HepG2 (cell line): ENCODE results near the gene MAJIN. TPM values are rescaled to one million over a fixed set of nuclear protein-coding genes. Genes with fewer than 3 reads are reported as not detected.
A peak's percentile ranks its signal among the peaks of the same experiment; 100 is the strongest.

Experiments
- CBX2 ChIP-seq, 2 experiments: fragments of 200-600 bp in 1 of 2; sonication (generic); formaldehyde crosslinking in 1 of 2; IDR thresholded peaks; 2 replicates each; pipeline versions ENCODE4 v1.7.0 to v1.8.1; 2018 to 2022; ENCODE audit warnings: low read depth in 2 of 2, low read length in 1 of 2, mild to moderate bottlenecking in 1 of 2, missing genetic modification reagents in 1 of 2
- CEBPG ChIP-seq: IDR thresholded peaks from 2 replicates; pipeline ENCODE4 v1.6.1; 2016
- ELF1 ChIP-seq: sonication (generic); formaldehyde crosslinking; IDR thresholded peaks from 2 replicates; pipeline ENCODE4 v1.4.0; 2020; ENCODE audit warnings: missing genetic modification reagents
- FOXO1 ChIP-seq: sonication (generic); formaldehyde crosslinking; IDR thresholded peaks from 2 replicates; pipeline ENCODE4 v1.4.0; 2020; ENCODE audit warnings: missing genetic modification reagents
- GFI1 ChIP-seq: sonication (generic); formaldehyde crosslinking; IDR thresholded peaks from 2 replicates; pipeline ENCODE4 v1.5.0; 2020; ENCODE audit warnings: missing genetic modification reagents, mild to moderate bottlenecking, borderline replicate concordance
- JDP2 ChIP-seq: sonication (generic); formaldehyde crosslinking; IDR thresholded peaks from 2 replicates; pipeline ENCODE4 v1.8.1; 2022; ENCODE audit warnings: missing genetic modification reagents, borderline replicate concordance
- RARG ChIP-seq: sonication (generic); formaldehyde crosslinking; IDR thresholded peaks from 2 replicates; pipeline ENCODE4 v1.4.0; 2020; ENCODE audit warnings: low read depth, mild to moderate bottlenecking, missing genetic modification reagents
- SMAD1 ChIP-seq: sonication (generic); formaldehyde crosslinking; IDR thresholded peaks from 2 replicates; pipeline ENCODE4 v1.4.0; 2020; ENCODE audit warnings: missing genetic modification reagents, low read depth, mild to moderate bottlenecking, borderline replicate concordance
- SMARCC2 ChIP-seq: fragments of 450-650 bp; IDR thresholded peaks from 2 replicates; pipeline ENCODE4 v1.6.1; 2017; ENCODE audit warnings: antibody characterized with exemption, mild to moderate bottlenecking
- SOX13 ChIP-seq, 3 experiments: fragments of 450-650 bp in 1 of 3; sonication (generic) in 1 of 3; formaldehyde crosslinking in 1 of 3; IDR thresholded peaks in 2 of 3; conservative IDR thresholded peaks in 1 of 3; 2 replicates each; pipeline versions ENCODE4 v1.5.0 to v1.6.1; 2016 to 2020; ENCODE audit warnings: antibody characterized with exemption in 1 of 3, mild to moderate bottlenecking in 1 of 3, missing compliant biosample characterization in 1 of 3, missing genetic modification reagents in 1 of 3, moderate library complexity in 1 of 3
- SOX5 ChIP-seq: IDR thresholded peaks from 2 replicates; pipeline ENCODE4 v1.6.1; 2016; ENCODE audit warnings: borderline replicate concordance
- SP2 ChIP-seq: sonication (generic); formaldehyde crosslinking; IDR thresholded peaks from 2 replicates; pipeline ENCODE4 v1.5.1; 2020; ENCODE audit warnings: mild to moderate bottlenecking, missing genetic modification reagents
- TCF7 ChIP-seq: sonication (generic); IDR thresholded peaks from 2 replicates; pipeline ENCODE4 v1.6.1; 2016; ENCODE audit warnings: antibody characterized with exemption, low read depth
- TCF7L2 ChIP-seq: IDR thresholded peaks from 2 replicates; pipeline ENCODE4 v1.6.1; 2011; ENCODE audit warnings: mild to moderate bottlenecking, low read depth, low read length, moderate library complexity
- ZKSCAN5 ChIP-seq: sonication (generic); formaldehyde crosslinking; IDR thresholded peaks from 2 replicates; pipeline ENCODE4 v1.5.1; 2020; ENCODE audit warnings: mild to moderate bottlenecking, missing genetic modification reagents
- ZNF260 ChIP-seq: sonication (generic); formaldehyde crosslinking; IDR thresholded peaks from 2 replicates; pipeline ENCODE4 v1.4.0; 2020; ENCODE audit warnings: missing genetic modification reagents, low read depth, mild to moderate bottlenecking, borderline replicate concordance
- ZNF552 ChIP-seq: sonication (generic); formaldehyde crosslinking; IDR thresholded peaks from 2 replicates; pipeline ENCODE4 v1.9.0; 2022; ENCODE audit warnings: missing genetic modification reagents, mild to moderate bottlenecking, borderline replicate concordance
- polyA plus RNA-seq, 8 experiments: library from polyadenylated mRNA; depleted of rRNA in 3 of 8; stranded (reverse) in 7 of 8; unstranded in 1 of 8; fragments of >200 nt; fragmentation: Illumina TruSeq in 4 of 8; extraction: Trizol in 4 of 8; gene quantifications; 2 replicates each; pipeline versions ENCODE4 v1.2.1 to v1.2.3, GENCODE V29; 2011 to 2016; ENCODE audit warnings: low read depth in 4 of 8, missing spikeins in 1 of 8, mixed read lengths in 1 of 8; ENCODE audit not compliant: insufficient read depth in 1 of 8
- total RNA-seq, 5 experiments: library from RNA; depleted of rRNA; stranded (reverse); fragments of >200 nt; fragmentation: Illumina TruSeq; extraction: Trizol; gene quantifications; 2 replicates each; pipeline ENCODE4 v1.2.3, GENCODE V29; 2016; ENCODE audit warnings: low read depth in 1 of 5
- TF ChIP-seq, protein P1 (sequence below): sonication (generic); formaldehyde crosslinking; IDR thresholded peaks from 2 replicates; pipeline ENCODE4 v1.4.0; 2020; ENCODE audit warnings: low read depth, mild to moderate bottlenecking, missing genetic modification reagents
- TF ChIP-seq, protein P2 (sequence below): sonication (generic); formaldehyde crosslinking; conservative IDR thresholded peaks from 2 replicates; pipeline ENCODE4 v1.4.0; 2020; ENCODE audit warnings: missing genetic modification reagents
- TF ChIP-seq, protein P3 (sequence below): sonication (generic); formaldehyde crosslinking; IDR thresholded peaks from 2 replicates; pipeline ENCODE4 v1.5.0; 2020; ENCODE audit warnings: missing genetic modification reagents
- TF ChIP-seq, protein P4 (sequence below): sonication (generic); formaldehyde crosslinking; IDR thresholded peaks from 2 replicates; pipeline ENCODE4 v1.5.0; 2020; ENCODE audit warnings: mild to moderate bottlenecking, missing genetic modification reagents
- TF ChIP-seq, protein P5 (sequence below): sonication (generic); formaldehyde crosslinking; IDR thresholded peaks from 2 replicates; pipeline ENCODE4 v1.5.0; 2020; ENCODE audit warnings: missing genetic modification reagents

The MAJIN gene
- total and polyA plus RNA-seq, 2 of the 13 experiments (the other 11 are each of a cell fraction or from before 2014, with no cell fraction given) = not detected

DNA sequence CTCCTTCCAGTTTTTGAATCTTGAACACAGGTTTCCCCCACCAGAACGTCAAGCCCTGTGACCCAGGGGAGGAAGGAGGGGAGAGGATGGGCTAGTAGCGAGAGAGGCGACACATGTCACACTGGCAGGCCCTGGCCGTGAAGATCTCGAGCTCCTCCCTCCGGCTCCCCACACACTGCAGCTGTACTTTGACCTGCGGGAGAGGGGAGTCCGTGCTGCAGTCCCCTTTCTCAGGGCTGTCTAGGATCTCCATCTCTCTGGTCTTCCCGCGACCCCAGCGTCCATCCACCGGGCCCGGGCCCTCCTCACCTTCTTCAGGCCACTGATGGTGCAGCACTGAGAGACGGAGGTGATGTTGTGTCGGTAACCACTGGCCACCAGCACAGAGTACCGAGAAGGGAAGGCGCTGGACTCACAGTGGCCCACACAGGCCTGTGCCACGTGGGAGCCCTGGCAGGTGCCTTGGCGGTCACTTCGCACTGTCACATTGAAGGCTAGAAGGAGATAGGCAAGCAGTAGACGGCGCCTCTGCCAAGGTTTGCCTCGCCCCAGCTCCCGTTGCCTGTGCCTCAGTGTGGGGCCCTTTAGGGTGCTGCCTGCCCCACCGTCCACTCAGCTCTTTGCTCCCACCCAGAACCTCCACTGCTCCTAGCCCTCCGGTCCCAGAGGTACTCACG, 37.1 kb downstream of the MAJIN start (continued):
- TF ChIP-seq, protein P1, sequence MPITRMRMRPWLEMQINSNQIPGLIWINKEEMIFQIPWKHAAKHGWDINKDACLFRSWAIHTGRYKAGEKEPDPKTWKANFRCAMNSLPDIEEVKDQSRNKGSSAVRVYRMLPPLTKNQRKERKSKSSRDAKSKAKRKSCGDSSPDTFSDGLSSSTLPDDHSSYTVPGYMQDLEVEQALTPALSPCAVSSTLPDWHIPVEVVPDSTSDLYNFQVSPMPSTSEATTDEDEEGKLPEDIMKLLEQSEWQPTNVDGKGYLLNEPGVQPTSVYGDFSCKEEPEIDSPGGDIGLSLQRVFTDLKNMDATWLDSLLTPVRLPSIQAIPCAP (CRISPR knock-in tag) = no peak
- no peak for TF ChIP-seq TCF7
- no peak for TF ChIP-seq SOX5
- no peak for TF ChIP-seq TCF7L2
- TF ChIP-seq, protein P2, sequence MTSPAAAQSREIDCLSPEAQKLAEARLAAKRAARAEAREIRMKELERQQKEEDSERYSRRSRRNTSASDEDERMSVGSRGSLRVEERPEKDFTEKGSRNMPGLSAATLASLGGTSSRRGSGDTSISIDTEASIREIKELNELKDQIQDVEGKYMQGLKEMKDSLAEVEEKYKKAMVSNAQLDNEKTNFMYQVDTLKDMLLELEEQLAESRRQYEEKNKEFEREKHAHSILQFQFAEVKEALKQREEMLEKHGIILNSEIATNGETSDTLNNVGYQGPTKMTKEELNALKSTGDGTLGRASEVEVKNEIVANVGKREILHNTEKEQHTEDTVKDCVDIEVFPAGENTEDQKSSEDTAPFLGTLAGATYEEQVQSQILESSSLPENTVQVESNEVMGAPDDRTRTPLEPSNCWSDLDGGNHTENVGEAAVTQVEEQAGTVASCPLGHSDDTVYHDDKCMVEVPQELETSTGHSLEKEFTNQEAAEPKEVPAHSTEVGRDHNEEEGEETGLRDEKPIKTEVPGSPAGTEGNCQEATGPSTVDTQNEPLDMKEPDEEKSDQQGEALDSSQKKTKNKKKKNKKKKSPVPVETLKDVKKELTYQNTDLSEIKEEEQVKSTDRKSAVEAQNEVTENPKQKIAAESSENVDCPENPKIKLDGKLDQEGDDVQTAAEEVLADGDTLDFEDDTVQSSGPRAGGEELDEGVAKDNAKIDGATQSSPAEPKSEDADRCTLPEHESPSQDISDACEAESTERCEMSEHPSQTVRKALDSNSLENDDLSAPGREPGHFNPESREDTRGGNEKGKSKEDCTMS (CRISPR knock-in tag) = no peak
- TF ChIP-seq, protein P3, sequence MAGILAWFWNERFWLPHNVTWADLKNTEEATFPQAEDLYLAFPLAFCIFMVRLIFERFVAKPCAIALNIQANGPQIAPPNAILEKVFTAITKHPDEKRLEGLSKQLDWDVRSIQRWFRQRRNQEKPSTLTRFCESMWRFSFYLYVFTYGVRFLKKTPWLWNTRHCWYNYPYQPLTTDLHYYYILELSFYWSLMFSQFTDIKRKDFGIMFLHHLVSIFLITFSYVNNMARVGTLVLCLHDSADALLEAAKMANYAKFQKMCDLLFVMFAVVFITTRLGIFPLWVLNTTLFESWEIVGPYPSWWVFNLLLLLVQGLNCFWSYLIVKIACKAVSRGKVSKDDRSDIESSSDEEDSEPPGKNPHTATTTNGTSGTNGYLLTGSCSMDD (CRISPR knock-in tag) = no peak
- 0 out of 2 replicates have a peak, but pooled peaks have one; percentile 10 for TF ChIP-seq SP2 (CRISPR knock-in tag)
- TF ChIP-seq SMARCC2 = no peak
- no peak for TF ChIP-seq FOXO1 (CRISPR knock-in tag)
- TF ChIP-seq JDP2 (CRISPR knock-in tag) = no peak
- TF ChIP-seq CEBPG (CRISPR knock-in tag) = no peak
- no peak for TF ChIP-seq ELF1
- no peak for TF ChIP-seq ZNF552 (CRISPR knock-in tag)
- TF ChIP-seq, protein P4, sequence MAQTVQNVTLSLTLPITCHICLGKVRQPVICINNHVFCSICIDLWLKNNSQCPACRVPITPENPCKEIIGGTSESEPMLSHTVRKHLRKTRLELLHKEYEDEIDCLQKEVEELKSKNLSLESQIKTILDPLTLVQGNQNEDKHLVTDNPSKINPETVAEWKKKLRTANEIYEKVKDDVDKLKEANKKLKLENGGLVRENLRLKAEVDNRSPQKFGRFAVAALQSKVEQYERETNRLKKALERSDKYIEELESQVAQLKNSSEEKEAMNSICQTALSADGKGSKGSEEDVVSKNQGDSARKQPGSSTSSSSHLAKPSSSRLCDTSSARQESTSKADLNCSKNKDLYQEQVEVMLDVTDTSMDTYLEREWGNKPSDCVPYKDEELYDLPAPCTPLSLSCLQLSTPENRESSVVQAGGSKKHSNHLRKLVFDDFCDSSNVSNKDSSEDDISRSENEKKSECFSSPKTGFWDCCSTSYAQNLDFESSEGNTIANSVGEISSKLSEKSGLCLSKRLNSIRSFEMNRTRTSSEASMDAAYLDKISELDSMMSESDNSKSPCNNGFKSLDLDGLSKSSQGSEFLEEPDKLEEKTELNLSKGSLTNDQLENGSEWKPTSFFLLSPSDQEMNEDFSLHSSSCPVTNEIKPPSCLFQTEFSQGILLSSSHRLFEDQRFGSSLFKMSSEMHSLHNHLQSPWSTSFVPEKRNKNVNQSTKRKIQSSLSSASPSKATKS (CRISPR knock-in tag) = no peak
- no peak for TF ChIP-seq ZNF260 (CRISPR knock-in tag)
- TF ChIP-seq, protein P5, sequence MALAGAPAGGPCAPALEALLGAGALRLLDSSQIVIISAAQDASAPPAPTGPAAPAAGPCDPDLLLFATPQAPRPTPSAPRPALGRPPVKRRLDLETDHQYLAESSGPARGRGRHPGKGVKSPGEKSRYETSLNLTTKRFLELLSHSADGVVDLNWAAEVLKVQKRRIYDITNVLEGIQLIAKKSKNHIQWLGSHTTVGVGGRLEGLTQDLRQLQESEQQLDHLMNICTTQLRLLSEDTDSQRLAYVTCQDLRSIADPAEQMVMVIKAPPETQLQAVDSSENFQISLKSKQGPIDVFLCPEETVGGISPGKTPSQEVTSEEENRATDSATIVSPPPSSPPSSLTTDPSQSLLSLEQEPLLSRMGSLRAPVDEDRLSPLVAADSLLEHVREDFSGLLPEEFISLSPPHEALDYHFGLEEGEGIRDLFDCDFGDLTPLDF (CRISPR knock-in tag) = no peak
- no peak for TF ChIP-seq RARG (CRISPR knock-in tag)
- no peak for TF ChIP-seq CBX2 (IDR thresholded peaks at IDR 0.05; ENCODE audit: low read depth, low read length)
- no peak for TF ChIP-seq CBX2 (CRISPR knock-in tag; IDR thresholded peaks at IDR 0.05; ENCODE audit: low read depth)
- TF ChIP-seq GFI1 (CRISPR knock-in tag) = no peak
- TF ChIP-seq SOX13 (IDR thresholded peaks at IDR 0.05) = no peak
- TF ChIP-seq SOX13 (CRISPR knock-in tag; conservative IDR thresholded peaks at IDR 0.05 in 1 of 2, IDR thresholded peaks at IDR 0.05 in 1 of 2) = no peak
- TF ChIP-seq ZKSCAN5 (CRISPR knock-in tag) = no peak
- TF ChIP-seq SMAD1 (CRISPR knock-in tag) = no peak
